ENCODE results near the gene TUBB8. TPM values are rescaled to one million over a fixed set of nuclear protein-coding genes. Genes with fewer than 3 reads are reported as not detected.

TUBB8 gene
- total and polyA plus RNA-seq, 9 of the 15 experiments (the other 6 are each of a cell fraction or from before 2014, with no cell fraction given), result 0.07 TPM; not detected in 8

DNA sequence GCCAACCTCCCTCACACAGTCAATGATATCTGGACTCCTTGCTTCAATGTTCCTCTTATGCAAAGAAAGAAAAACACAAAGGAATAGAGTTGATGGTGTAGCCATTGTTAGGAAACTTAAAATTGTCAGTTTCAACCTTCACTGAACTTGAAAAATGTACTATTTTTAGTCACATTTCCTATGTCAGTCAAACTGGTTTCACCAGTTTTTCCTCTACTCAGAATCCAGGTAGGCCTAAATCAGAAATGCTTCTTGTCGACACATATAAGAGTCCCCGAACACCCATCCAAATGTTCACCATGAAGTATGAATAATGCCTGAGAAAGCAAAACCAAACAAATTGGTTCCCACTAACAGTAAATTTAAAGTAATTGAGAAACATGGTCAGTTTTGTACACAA lies 43.8 kb upstream of the TUBB8 start:
- H3K27ac ChIP-seq (ENCODE audit: extremely low read depth, low read depth, low read length), result no peak overlapping the region
- H3K9me3 ChIP-seq (replicated peaks; ENCODE audit: control insufficient read depth, insufficient read depth, low read depth, low read length), result no peaks in the 10 kb centered on the region
- CTCF ChIA-PET (ENCODE audit: low intra/inter-chr PET ratio), result no interaction called here
- intact Hi-C loops (cut with micrococcal nuclease), result no loop called here
- no peaks in the 10 kb centered on the region for H3K27me3 ChIP-seq (ENCODE audit: control insufficient read depth in 2 of 2, insufficient read depth in 2 of 2, low read length in 2 of 2)
- H3K36me3 ChIP-seq (ENCODE audit: control insufficient read depth, insufficient read depth, low read length), result no peaks in the 10 kb centered on the region
- H4K20me1 ChIP-seq (replicated peaks; ENCODE audit: control insufficient read depth, insufficient read depth, low read length), result no peaks in the 10 kb centered on the region
- no peak overlapping the region for H3K4me2 ChIP-seq (ENCODE audit: insufficient read depth, low read length)
- no peaks in the 10 kb centered on the region for H3K79me2 ChIP-seq (ENCODE audit: control insufficient read depth, insufficient read depth, low read length)
- no peak overlapping the region for H3K4me3 ChIP-seq
- POLR2A ChIA-PET, result no interaction called here
- 0 out of 5 replicates have a peak, but pooled peaks cover 0 to under 1% of the 10 kb centered on the region in 2 experiments for H3K4me1 ChIP-seq (replicated peaks in 1 of 2; ENCODE audit: control insufficient read depth in 2 of 2, insufficient read depth in 2 of 2, low read length in 2 of 2)
- TF ChIP-seq BHLHE40 (IDR thresholded peaks at IDR 0.05; ENCODE audit: low read length), result no peak
- no peak for TF ChIP-seq RUNX1 (IDR thresholded peaks at IDR 0.05; ENCODE audit: low read depth)
- TF ChIP-seq TCFL5 (CRISPR knock-in tag; conservative IDR thresholded peaks at IDR 0.05), result no peak
- TF ChIP-seq EP400 (IDR thresholded peaks at IDR 0.05), result no peak
- TF ChIP-seq, protein P1, sequence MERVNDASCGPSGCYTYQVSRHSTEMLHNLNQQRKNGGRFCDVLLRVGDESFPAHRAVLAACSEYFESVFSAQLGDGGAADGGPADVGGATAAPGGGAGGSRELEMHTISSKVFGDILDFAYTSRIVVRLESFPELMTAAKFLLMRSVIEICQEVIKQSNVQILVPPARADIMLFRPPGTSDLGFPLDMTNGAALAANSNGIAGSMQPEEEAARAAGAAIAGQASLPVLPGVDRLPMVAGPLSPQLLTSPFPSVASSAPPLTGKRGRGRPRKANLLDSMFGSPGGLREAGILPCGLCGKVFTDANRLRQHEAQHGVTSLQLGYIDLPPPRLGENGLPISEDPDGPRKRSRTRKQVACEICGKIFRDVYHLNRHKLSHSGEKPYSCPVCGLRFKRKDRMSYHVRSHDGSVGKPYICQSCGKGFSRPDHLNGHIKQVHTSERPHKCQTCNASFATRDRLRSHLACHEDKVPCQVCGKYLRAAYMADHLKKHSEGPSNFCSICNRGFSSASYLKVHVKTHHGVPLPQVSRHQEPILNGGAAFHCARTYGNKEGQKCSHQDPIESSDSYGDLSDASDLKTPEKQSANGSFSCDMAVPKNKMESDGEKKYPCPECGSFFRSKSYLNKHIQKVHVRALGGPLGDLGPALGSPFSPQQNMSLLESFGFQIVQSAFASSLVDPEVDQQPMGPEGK (CRISPR knock-in tag; IDR thresholded peaks at IDR 0.05; ENCODE audit: borderline replicate concordance), result no peak
- TF ChIP-seq TEAD4 (IDR thresholded peaks at IDR 0.05; ENCODE audit: low read length), result no peak
- TF ChIP-seq TEAD4 (CRISPR knock-in tag; IDR thresholded peaks at IDR 0.05; ENCODE audit: borderline replicate concordance), result no peak
- no peak for TF ChIP-seq MTA1 (IDR thresholded peaks at IDR 0.05; ENCODE audit: borderline replicate concordance)
- ATAC-seq (no peak), DNase-seq (ENCODE audit: extremely low read depth in 1 of 4, low spot score in 3 of 4) (no peak), FAIRE-seq (no peak)
- H3K9me1 ChIP-seq (ENCODE audit: control insufficient read depth, insufficient read depth, low read length), result no peaks in the 10 kb centered on the region
- in situ Hi-C loops (cut with MboI), result no loop called here
- H3K9ac ChIP-seq (ENCODE audit: insufficient read depth in 1 of 2, low read depth in 2 of 2, low read length in 2 of 2), result no peak overlapping the region
- no peak overlapping the region for H2AFZ ChIP-seq (ENCODE audit: low read depth, low read length)
- no TSS peak for BruUV-seq (replicated peaks)
- 0% methylated on average over 2 of the region's 2 CpGs for WGBS (ENCODE audit: insufficient coverage, low coverage, missing lambda C conversion rate)
